Spleen (tissue), 11 donors: ENCODE results near the gene GRK3. TPM values are rescaled to one million over a fixed set of nuclear protein-coding genes. Genes with fewer than 3 reads are reported as not detected.

Experiments used
- DNase-seq: peaks from one replicate; pipeline ENCODE4 v3.0.0-alpha.2; 2020
- H3K27ac ChIP-seq, 8 donors: fragments of 200-600 bp; sonication (generic) in 7 of 8; 1 replicate in 4 of 8; 2 replicates in 4 of 8; pipeline versions ENCODE4 v1.5.0 to v1.8.0; 2016 to 2021; ENCODE audit warnings: inconsistent platforms in 4 of 8, mild to moderate bottlenecking in 4 of 8, moderate library complexity in 1 of 8
- H3K27me3 ChIP-seq, 7 donors: fragments of 200-600 bp; sonication (generic) in 6 of 7; replicated peaks in 1 of 7; 1 replicate in 4 of 7; 2 replicates in 3 of 7; pipeline versions ENCODE4 v1.5.0 to v1.8.0; 2016 to 2021; ENCODE audit warnings: inconsistent platforms in 3 of 7, mild to moderate bottlenecking in 1 of 7
- H3K36me3 ChIP-seq, 6 donors: fragments of 200-600 bp; sonication (generic) in 5 of 6; 1 replicate in 4 of 6; 2 replicates in 2 of 6; pipeline versions ENCODE4 v1.5.0 to v1.8.0; 2016 to 2021; ENCODE audit warnings: inconsistent platforms in 2 of 6
- H3K4me1 ChIP-seq, 6 donors: fragments of 200-600 bp; sonication (generic) in 5 of 6; 1 replicate in 3 of 6; 2 replicates in 3 of 6; pipeline versions ENCODE4 v1.5.0 to v1.8.0; 2016 to 2021; ENCODE audit warnings: inconsistent platforms in 3 of 6
- H3K4me3 ChIP-seq, 8 donors: fragments of 200-600 bp; sonication (generic) in 7 of 8; 1 replicate in 4 of 8; 2 replicates in 4 of 8; pipeline versions ENCODE4 v1.5.0 to v1.8.0; 2016 to 2021; ENCODE audit warnings: inconsistent platforms in 4 of 8, mild to moderate bottlenecking in 4 of 8, moderate library complexity in 2 of 8
- H3K9me3 ChIP-seq, 8 donors: fragments of 200-600 bp; sonication (generic) in 7 of 8; 1 replicate in 4 of 8; 2 replicates in 4 of 8; pipeline versions ENCODE4 v1.5.0 to v1.8.0; 2016 to 2021; ENCODE audit warnings: inconsistent platforms in 4 of 8
- CTCF ChIP-seq, 11 experiments: fragments of 200-600 bp in 7 of 11; fragments of 450-650 bp in 4 of 11; sonication (generic) in 4 of 11; IDR thresholded peaks in 8 of 11; conservative IDR thresholded peaks in 3 of 11; 1 replicate in 7 of 11; 2 replicates in 4 of 11; pipeline versions ENCODE4 v1.4.0 to v1.8.0; 2016 to 2021; ENCODE audit warnings: antibody characterized with exemption in 11 of 11, inconsistent platforms in 4 of 11, mild to moderate bottlenecking in 1 of 11
- POLR2A ChIP-seq, 3 donors: fragments of 450-650 bp; IDR thresholded peaks; one replicate each; pipeline ENCODE4 v1.5.1; 2017; ENCODE audit warnings: antibody characterized with exemption in 3 of 3, mild to moderate bottlenecking in 1 of 3
- POLR2AphosphoS5 ChIP-seq, 3 donors: sonication (generic); formaldehyde crosslinking; IDR thresholded peaks; one replicate each; pipeline ENCODE4 v1.5.1; 2017; ENCODE audit warnings: antibody characterized with exemption in 3 of 3
- WGBS, 5 donors: extraction: QIAGEN DNeasy Blood & Tissue Kit in 3 of 5; methylation state at CpG; one replicate each; pipeline versions ENCODE4 v1.1.5 to v1.1.7; 2013 to 2018; 5-methylcytosine and 5-hydroxymethylcytosine counted together
- intact Hi-C: fragments of 100-400 bp; cut with DNase I; formaldehyde crosslinking; loops from one replicate; pipeline ENCODE4 v1.15.0; 2023; ENCODE audit warnings: low total_unique reads
- polyA plus RNA-seq, 3 donors: library from polyadenylated mRNA; stranded (reverse); fragments of 200-250 nt; gene quantifications; one replicate each; pipeline ENCODE4 v1.2.1, GENCODE V29; 2013
- total RNA-seq, 7 donors: library from RNA; depleted of rRNA in 3 of 7; stranded (reverse); fragments of >200 nt in 3 of 7; fragmentation: NEBNext Ultra II Directional in 4 of 7; extraction: Animal tissue kit (Norgen Biotek cat#: 25700) in 4 of 7; gene quantifications; one replicate each; pipeline versions ENCODE4 v1.1.0 to v1.2.1, GENCODE V29; 2016 to 2021
- donor health status: healthy with polysubstance abuse.
- donor health status: DM: no; HTN: no; CAD: no; lungs with moderate emphysema.
- donor health status: DM: no; HTN: no; CAD: no.
- donor health status: Bipolar disorder and iron deficiency.
- donor health status: healthy.
- donor health status: DM: no; HTN: no; CAD: no.
- donor health status: DM: yes; HTN: yes; CAD: no.

Gene GRK3
- total and polyA plus RNA-seq, 10 donors, result 9.3 to 60.7 (median 45.7) TPM

DNA sequence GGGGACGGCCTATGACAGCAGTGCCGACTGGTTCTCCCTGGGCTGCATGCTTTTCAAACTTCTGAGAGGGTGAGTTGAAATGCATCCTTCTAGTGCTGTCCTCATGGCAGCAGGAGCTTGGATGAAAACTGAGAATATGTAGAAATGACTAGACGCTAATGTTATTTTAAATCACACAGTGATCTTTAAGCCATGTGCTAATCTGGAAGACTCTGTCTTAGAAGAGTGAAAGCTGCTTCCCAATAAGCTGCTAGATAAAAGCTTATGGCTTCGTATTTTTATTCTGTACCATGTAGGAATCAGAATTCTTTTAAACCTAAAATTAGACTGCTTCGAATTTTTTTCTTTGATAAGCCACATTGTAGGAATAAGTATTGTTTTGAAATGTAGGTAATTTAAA is 130.7 kb downstream of the GRK3 start:
- H3K27ac ChIP-seq, result no peak overlapping the region
- intact Hi-C loops, result no loop called here
- TF ChIP-seq POLR2AphosphoS5 (IDR thresholded peaks at IDR 0.05) (no peak), CTCF (IDR thresholded peaks at IDR 0.05 in 8 of 11, conservative IDR thresholded peaks at IDR 0.05 in 3 of 11) (no peak), POLR2A (IDR thresholded peaks at IDR 0.05) (no peak)
- DNase-seq, result no peak
- H3K9me3 ChIP-seq, result no peaks in the 10 kb centered on the region
- H3K27me3 ChIP-seq, result no peaks in the 10 kb centered on the region
- H3K36me3 ChIP-seq, result peaks cover 0 to 100% (median 30%) of the 10 kb centered on the region in 6 donors
- no peak overlapping the region for H3K4me3 ChIP-seq
- WGBS, 5 donors, result 92 to 96% (median 94%) methylated on average over 5 of the region's 5 CpGs
- peaks cover 0 to 2% (median 0%) of the 10 kb centered on the region in 6 donors for H3K4me1 ChIP-seq

DNA sequence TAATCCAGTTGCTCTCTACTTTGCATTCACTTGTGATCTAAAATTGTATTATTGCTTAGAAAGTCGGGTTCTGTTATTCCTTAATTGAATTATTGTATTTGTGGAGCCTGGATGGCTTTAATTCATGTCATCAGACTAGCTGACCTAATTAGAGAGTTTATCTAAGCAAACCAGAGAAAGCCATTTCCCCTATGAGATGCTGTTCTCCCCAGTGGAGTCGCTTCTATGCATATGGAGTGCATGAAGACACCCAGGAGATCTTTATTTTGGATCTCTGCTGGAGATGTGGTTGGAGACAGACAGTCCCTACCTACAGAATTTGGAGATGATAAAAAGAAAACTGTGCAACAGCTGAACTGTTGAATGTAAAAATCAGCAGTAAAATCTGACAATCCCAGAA is 132.3 kb downstream of the GRK3 start:
- no peak overlapping the region for H3K4me3 ChIP-seq
- no peak overlapping the region for H3K27ac ChIP-seq
- H3K27me3 ChIP-seq, result no peaks in the 10 kb centered on the region
- TF ChIP-seq CTCF (IDR thresholded peaks at IDR 0.05 in 8 of 11, conservative IDR thresholded peaks at IDR 0.05 in 3 of 11) (no peak), POLR2AphosphoS5 (IDR thresholded peaks at IDR 0.05) (no peak)
- H3K9me3 ChIP-seq, result no peaks in the 10 kb centered on the region
- WGBS, 5 donors, result 77 to 91% (median 83%) methylated on average over 2 of the region's 2 CpGs
- peaks cover 0 to 8% (median 4%) of the 10 kb centered on the region in 6 donors for H3K4me1 ChIP-seq
- no peak for DNase-seq
- intact Hi-C loops, result no loop called here
- H3K36me3 ChIP-seq, result peaks cover 0 to 99% (median 25%) of the 10 kb centered on the region in 6 donors

GRCh38 chr22:25697181-25697664 is 132.7 kb downstream of the GRK3 start:
- no peak for TF ChIP-seq POLR2AphosphoS5 (IDR thresholded peaks at IDR 0.05)
- Histone ChIP-seq H3K9me3 (no peaks in the 10 kb centered on the region), H3K27me3 (no peaks in the 10 kb centered on the region), H3K36me3 (peaks cover 0 to 94% (median 25%) of the 10 kb centered on the region in 6 donors), H3K4me3 (no peak overlapping the region), H3K4me1 (peaks cover 0 to 13% (median 5%) of the 10 kb centered on the region in 6 donors), H3K27ac (no peak overlapping the region)
- DNase-seq, result no peak
- 79 to 84% (median 81%) methylated on average over 5 of the region's 5 CpGs for WGBS, 5 donors
- intact Hi-C loops, result no loop called here

DNA sequence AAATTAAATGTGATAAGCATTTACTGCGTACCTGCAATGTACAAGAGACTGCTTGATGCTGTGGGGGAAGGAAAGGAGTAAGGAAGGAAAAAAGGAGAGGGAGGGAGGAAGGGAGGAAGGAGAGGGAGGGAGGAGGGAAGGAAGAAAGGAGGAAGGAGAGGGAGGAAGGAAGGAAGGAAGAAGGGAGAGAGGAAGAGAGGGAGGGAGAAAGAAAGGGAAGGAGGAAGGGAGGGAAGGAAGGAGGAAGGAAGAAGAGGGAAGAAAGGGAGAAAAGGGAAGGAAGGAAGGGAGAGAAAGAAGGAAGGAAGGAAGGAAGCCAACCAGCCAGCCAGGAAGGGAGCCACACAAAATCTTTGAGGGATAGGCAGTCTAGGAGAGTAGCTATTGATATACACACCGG is 133.5 kb downstream of the GRK3 start:
- intact Hi-C loops, result no loop called here
- Histone ChIP-seq H3K36me3 (peaks cover 0 to 92% (median 25%) of the 10 kb centered on the region in 6 donors), H3K27ac (peak overlapping the region in 2 of 8 donors; percentile 9 to 21), H3K9me3 (no peaks in the 10 kb centered on the region), H3K4me1 (peaks cover 0 to 19% (median 5%) of the 10 kb centered on the region in 6 donors), H3K4me3 (no peak overlapping the region), H3K27me3 (no peaks in the 10 kb centered on the region)
- TF ChIP-seq POLR2AphosphoS5 (IDR thresholded peaks at IDR 0.05) (no peak), CTCF (IDR thresholded peaks at IDR 0.05 in 8 of 11, conservative IDR thresholded peaks at IDR 0.05 in 3 of 11) (no peak), POLR2A (IDR thresholded peaks at IDR 0.05) (no peak)
- DNase-seq, result no peak
- WGBS, 5 donors, result 84 to 95% (median 89%) methylated on average over 2 of the region's 2 CpGs
